PC-9 (cell line): ENCODE results near the gene U2AF1.
"Not testable (repeated sequence)": the region's sequence is repeated elsewhere in the genome, so short reads cannot be mapped to it uniquely, and the experiment has no call there.

Source experiments
- CTCF ChIP-seq: fragments of 200-600 bp; sonication (generic); conservative IDR thresholded peaks from 2 replicates; pipeline ENCODE4 v1.6.1; 2017; ENCODE audit warnings: mixed run types, antibody characterized with exemption, mild to moderate bottlenecking, moderate library complexity
- EZH2 ChIP-seq: fragments of 200-600 bp; sonication (generic); IDR thresholded peaks from 2 replicates; pipeline ENCODE4 v1.8.0; 2017; ENCODE audit warnings: antibody characterized with exemption, low read depth

GRCh38 chr21:43141407-43141806 lies 34.0 kb upstream of the U2AF1 start:
- TF ChIP-seq CTCF, EZH2: not testable (repeated sequence)
